ENCODE measurements around the gene DBNDD2.

GRCh38 chr20:45449528-45449927 lies 41.4 kb downstream of the DBNDD2 start:
- TF ChIP-seq, protein P1, sequence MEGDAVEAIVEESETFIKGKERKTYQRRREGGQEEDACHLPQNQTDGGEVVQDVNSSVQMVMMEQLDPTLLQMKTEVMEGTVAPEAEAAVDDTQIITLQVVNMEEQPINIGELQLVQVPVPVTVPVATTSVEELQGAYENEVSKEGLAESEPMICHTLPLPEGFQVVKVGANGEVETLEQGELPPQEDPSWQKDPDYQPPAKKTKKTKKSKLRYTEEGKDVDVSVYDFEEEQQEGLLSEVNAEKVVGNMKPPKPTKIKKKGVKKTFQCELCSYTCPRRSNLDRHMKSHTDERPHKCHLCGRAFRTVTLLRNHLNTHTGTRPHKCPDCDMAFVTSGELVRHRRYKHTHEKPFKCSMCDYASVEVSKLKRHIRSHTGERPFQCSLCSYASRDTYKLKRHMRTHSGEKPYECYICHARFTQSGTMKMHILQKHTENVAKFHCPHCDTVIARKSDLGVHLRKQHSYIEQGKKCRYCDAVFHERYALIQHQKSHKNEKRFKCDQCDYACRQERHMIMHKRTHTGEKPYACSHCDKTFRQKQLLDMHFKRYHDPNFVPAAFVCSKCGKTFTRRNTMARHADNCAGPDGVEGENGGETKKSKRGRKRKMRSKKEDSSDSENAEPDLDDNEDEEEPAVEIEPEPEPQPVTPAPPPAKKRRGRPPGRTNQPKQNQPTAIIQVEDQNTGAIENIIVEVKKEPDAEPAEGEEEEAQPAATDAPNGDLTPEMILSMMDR (conservative IDR thresholded peaks at IDR 0.05): no peak
- TF ChIP-seq EZH2 (IDR thresholded peaks at IDR 0.05; ENCODE audit: low read depth): no peak
